OCI-LY1 (cell line): Measurements from ENCODE around the gene C11orf98.

ENCODE experiments used
- CTCF ChIP-seq: fragments of 200-600 bp; sonication (generic), shearing (Covaris generic); IDR thresholded peaks from 2 replicates; pipeline ENCODE4 v1.5.1; 2017; ENCODE audit warnings: mild to moderate bottlenecking, antibody characterized with exemption, low read length, moderate library complexity, mixed read lengths
- EZH2 ChIP-seq: fragments of 200-600 bp; sonication (generic), shearing (Covaris generic); IDR thresholded peaks from 2 replicates; pipeline ENCODE4 v1.8.0; 2017; ENCODE audit warnings: borderline replicate concordance, mixed run types, mild to moderate bottlenecking, antibody characterized with exemption, low read length, moderate library complexity, mixed read lengths

GRCh38 chr11:62688491-62688890, 23.5 kb upstream of the C11orf98 start:
- TF ChIP-seq CTCF (no peak), EZH2 (no peak)
